Liver (tissue), 9 donors: ENCODE results near the gene HS1BP3. TPM values are rescaled to one million over a fixed set of nuclear protein-coding genes. Genes with fewer than 3 reads are reported as not detected.

ENCODE experiments used
- DNase-seq: peaks from one replicate; pipeline ENCODE4 v3.0.0-alpha.2; 2017; ENCODE audit warnings: low spot score
- H3K27ac ChIP-seq, 2 donors: one replicate each; pipeline ENCODE4 v1.7.0; 2013; ENCODE audit warnings: inconsistent platforms in 2 of 2, low read length in 2 of 2, control low read depth in 1 of 2, low read depth in 1 of 2, mild to moderate bottlenecking in 1 of 2
- H3K27me3 ChIP-seq, 4 donors: one replicate each; pipeline versions ENCODE4 v1.6.1 to v1.7.0; 2013; ENCODE audit warnings: low read length in 3 of 4, inconsistent platforms in 1 of 4, mild to moderate bottlenecking in 1 of 4, moderate library complexity in 1 of 4; ENCODE audit not compliant: control insufficient read depth in 4 of 4, insufficient read depth in 4 of 4
- H3K36me3 ChIP-seq, 4 donors: one replicate each; pipeline versions ENCODE4 v1.6.1 to v1.7.0; 2013; ENCODE audit warnings: low read length in 3 of 4, mild to moderate bottlenecking in 3 of 4, low read depth in 1 of 4, moderate library complexity in 1 of 4; ENCODE audit not compliant: control insufficient read depth in 4 of 4, insufficient read depth in 3 of 4
- H3K4me1 ChIP-seq, 4 donors: one replicate each; pipeline versions ENCODE4 v1.6.1 to v1.7.0; 2013; ENCODE audit warnings: low read length in 3 of 4, mild to moderate bottlenecking in 3 of 4, moderate library complexity in 1 of 4; ENCODE audit not compliant: control insufficient read depth in 4 of 4, insufficient read depth in 4 of 4
- H3K4me3 ChIP-seq, 3 donors: one replicate each; pipeline versions ENCODE4 v1.6.1 to v1.7.0; 2013; ENCODE audit warnings: low read length in 3 of 3, control low read depth in 1 of 3, low read depth in 1 of 3, mild to moderate bottlenecking in 1 of 3
- H3K9ac ChIP-seq, 2 donors: one replicate each; pipeline ENCODE4 v1.7.0; 2013; ENCODE audit warnings: low read length in 2 of 2, mild to moderate bottlenecking in 2 of 2, moderate library complexity in 2 of 2, control low read depth in 1 of 2, low read depth in 1 of 2
- H3K9me3 ChIP-seq, 4 donors: one replicate each; pipeline versions ENCODE4 v1.6.1 to v1.7.0; 2013; ENCODE audit warnings: low read length in 3 of 4; ENCODE audit not compliant: control insufficient read depth in 4 of 4
- EGR1 ChIP-seq, 2 donors: IDR thresholded peaks; 2 replicates each; pipeline ENCODE4 v1.6.1; 2016 to 2018; ENCODE audit warnings: antibody characterized with exemption in 2 of 2, low read depth in 2 of 2
- FOXA2 ChIP-seq: IDR thresholded peaks from 2 replicates; pipeline ENCODE4 v1.6.1; 2016; ENCODE audit warnings: antibody characterized with exemption
- HNF4A ChIP-seq, 2 donors: conservative IDR thresholded peaks; 2 replicates each; pipeline ENCODE4 v1.6.1; 2016; ENCODE audit warnings: antibody characterized with exemption in 2 of 2, mild to moderate bottlenecking in 2 of 2
- HNF4G ChIP-seq: IDR thresholded peaks from 2 replicates; pipeline ENCODE4 v1.6.1; 2016; ENCODE audit warnings: antibody characterized with exemption
- JUND ChIP-seq, 2 donors: IDR thresholded peaks; 2 replicates each; pipeline ENCODE4 v1.6.1; 2016; ENCODE audit warnings: antibody characterized with exemption in 2 of 2
- NR2F2 ChIP-seq: IDR thresholded peaks from 2 replicates; pipeline ENCODE4 v1.6.1; 2016; ENCODE audit warnings: antibody characterized with exemption
- RAD21 ChIP-seq, 2 donors: IDR thresholded peaks; 2 replicates each; pipeline ENCODE4 v1.6.1; 2016; ENCODE audit warnings: antibody characterized with exemption in 2 of 2, mild to moderate bottlenecking in 2 of 2
- TAF1 ChIP-seq: conservative IDR thresholded peaks from 2 replicates; pipeline ENCODE4 v1.6.1; 2016; ENCODE audit warnings: antibody characterized with exemption, mild to moderate bottlenecking
- YY1 ChIP-seq: IDR thresholded peaks from 2 replicates; pipeline ENCODE4 v1.6.1; 2016; ENCODE audit warnings: antibody characterized with exemption, mild to moderate bottlenecking
- WGBS: extraction: QIAGEN DNeasy Blood & Tissue Kit; methylation state at CpG from one replicate; pipeline ENCODE4 v1.1.7; 2013; 5-methylcytosine and 5-hydroxymethylcytosine counted together
- polyA plus RNA-seq, 2 donors: library from polyadenylated mRNA; stranded (reverse) in 1 of 2; unstranded in 1 of 2; fragments of 200-250 nt in 1 of 2; fragments of >200 nt in 1 of 2; fragmentation: Nextera tagmentation in 1 of 2; extraction: Ambion mirVana in 1 of 2; gene quantifications; one replicate each; pipeline versions ENCODE4 v1.2.1 to v1.2.3, GENCODE V29; 2013 to 2015
- total RNA-seq, 2 donors: library from RNA; depleted of rRNA; stranded (reverse); fragments of >200 nt; gene quantifications; one replicate each; pipeline ENCODE4 v1.2.3, GENCODE V29; 2014
- TF ChIP-seq, protein P1 (sequence below): fragments of 150-350 bp; IDR thresholded peaks from 2 replicates; pipeline ENCODE4 v1.5.1; 2017; ENCODE audit warnings: improper control_type of control experiment, low read depth, low read length; ENCODE audit not compliant: missing input control
- TF ChIP-seq, protein P2 (sequence below): IDR thresholded peaks from 2 replicates; pipeline ENCODE4 v1.6.1; 2016; ENCODE audit warnings: antibody characterized with exemption, mild to moderate bottlenecking
- TF ChIP-seq, protein P3 (sequence below): IDR thresholded peaks from 2 replicates; pipeline ENCODE4 v1.6.1; 2016; ENCODE audit warnings: antibody characterized with exemption
- donor health status: healthy.
- donor health status: healthy.
- donor health status: healthy.
- donor health status: healthy.
- donor health status: healthy.

Gene HS1BP3
- total and polyA plus RNA-seq, 4 donors = 7.7 to 15.4 (median 10.9) TPM

DNA sequence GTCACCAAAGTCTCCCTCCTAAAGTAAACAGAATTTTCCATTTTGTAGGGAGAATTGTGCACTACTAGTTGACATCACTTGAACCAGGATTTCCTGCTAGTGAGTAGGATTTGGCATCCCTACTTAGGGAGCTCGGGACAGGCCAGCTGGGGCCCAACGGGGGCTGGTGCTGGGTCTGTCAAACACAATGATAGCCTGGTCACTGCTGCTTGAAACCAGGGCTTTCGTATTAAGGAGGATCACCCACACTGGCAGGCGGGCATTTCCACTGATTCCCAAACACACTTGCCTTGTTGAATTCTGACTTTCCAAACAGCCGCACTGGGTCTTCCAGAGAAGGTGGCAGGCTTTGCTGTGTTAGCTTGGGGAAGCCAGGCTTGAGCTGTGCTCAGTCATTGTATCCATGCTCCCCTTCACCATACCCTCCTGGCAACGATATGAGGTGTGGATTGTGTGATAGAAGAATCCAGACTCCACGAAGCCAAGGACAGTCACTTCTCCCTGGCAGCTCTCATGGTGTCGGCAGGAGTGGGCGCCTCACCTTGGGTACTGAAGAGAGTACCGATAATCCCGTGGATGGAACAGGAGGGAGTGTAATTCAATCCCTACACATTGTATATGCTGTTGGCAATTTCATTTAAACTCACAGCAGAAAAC, 23.5 kb upstream of the HS1BP3 start:
- no peak for DNase-seq
- 85% methylated on average over 11 of the region's 11 CpGs for WGBS
- Histone ChIP-seq H3K9ac (no peak overlapping the region), H3K27me3 (no peaks in the 10 kb centered on the region), H3K9me3 (no peaks in the 10 kb centered on the region), H3K36me3 (peaks cover 3% of the 10 kb centered on the region in 4 donors), H3K4me3 (no peak overlapping the region), H3K27ac (peak overlapping the region; percentile 78 to 87), H3K4me1 (peaks cover 21 to 41% (median 28%) of the 10 kb centered on the region in 4 donors)
- TF ChIP-seq RAD21 (IDR thresholded peaks at IDR 0.05) (no peak), HNF4G (no peak), FOXA2 (no peak), TAF1 (no peak), EGR1 (IDR thresholded peaks at IDR 0.05; ENCODE audit: low read depth in 2 of 2) (no peak)
- TF ChIP-seq, protein P1, sequence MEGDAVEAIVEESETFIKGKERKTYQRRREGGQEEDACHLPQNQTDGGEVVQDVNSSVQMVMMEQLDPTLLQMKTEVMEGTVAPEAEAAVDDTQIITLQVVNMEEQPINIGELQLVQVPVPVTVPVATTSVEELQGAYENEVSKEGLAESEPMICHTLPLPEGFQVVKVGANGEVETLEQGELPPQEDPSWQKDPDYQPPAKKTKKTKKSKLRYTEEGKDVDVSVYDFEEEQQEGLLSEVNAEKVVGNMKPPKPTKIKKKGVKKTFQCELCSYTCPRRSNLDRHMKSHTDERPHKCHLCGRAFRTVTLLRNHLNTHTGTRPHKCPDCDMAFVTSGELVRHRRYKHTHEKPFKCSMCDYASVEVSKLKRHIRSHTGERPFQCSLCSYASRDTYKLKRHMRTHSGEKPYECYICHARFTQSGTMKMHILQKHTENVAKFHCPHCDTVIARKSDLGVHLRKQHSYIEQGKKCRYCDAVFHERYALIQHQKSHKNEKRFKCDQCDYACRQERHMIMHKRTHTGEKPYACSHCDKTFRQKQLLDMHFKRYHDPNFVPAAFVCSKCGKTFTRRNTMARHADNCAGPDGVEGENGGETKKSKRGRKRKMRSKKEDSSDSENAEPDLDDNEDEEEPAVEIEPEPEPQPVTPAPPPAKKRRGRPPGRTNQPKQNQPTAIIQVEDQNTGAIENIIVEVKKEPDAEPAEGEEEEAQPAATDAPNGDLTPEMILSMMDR = no peak

DNA sequence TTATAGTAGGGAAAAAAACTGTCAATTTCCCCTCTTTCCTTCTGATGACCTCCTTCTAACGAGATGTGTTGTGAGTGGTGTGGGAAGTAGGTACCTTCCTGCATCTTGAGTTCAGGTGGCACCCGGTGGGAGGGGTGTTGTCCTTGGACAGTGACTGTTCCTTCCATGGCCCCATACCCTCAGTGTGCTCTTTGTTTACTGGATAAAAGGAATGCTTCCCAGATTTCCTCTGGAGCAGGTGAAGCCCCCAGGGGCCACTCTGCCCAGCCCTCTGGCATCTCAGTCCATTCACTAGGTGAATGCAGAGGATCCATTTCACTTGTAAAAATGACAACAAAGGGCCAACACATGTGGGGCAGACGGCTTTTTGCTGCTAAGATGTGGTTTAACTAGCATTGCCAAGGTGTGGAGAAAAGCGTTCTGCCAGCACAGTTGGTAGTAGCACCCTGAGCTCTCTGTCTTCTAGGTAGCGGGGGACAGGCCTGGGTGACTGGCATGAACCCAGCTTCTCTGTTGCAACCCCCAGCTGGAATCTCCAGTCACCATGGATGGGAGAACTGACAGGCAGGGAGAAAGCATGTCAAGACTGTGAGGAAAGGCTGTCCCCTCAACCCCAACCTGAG, 22.9 kb upstream of the HS1BP3 start:
- no peak for DNase-seq
- WGBS = 90% methylated on average over 5 of the region's 5 CpGs
- H3K4me1 ChIP-seq = peaks cover 21 to 41% (median 29%) of the 10 kb centered on the region in 4 donors
- no peaks in the 10 kb centered on the region for H3K27me3 ChIP-seq
- no peak overlapping the region for H3K9ac ChIP-seq
- TF ChIP-seq, protein P2, sequence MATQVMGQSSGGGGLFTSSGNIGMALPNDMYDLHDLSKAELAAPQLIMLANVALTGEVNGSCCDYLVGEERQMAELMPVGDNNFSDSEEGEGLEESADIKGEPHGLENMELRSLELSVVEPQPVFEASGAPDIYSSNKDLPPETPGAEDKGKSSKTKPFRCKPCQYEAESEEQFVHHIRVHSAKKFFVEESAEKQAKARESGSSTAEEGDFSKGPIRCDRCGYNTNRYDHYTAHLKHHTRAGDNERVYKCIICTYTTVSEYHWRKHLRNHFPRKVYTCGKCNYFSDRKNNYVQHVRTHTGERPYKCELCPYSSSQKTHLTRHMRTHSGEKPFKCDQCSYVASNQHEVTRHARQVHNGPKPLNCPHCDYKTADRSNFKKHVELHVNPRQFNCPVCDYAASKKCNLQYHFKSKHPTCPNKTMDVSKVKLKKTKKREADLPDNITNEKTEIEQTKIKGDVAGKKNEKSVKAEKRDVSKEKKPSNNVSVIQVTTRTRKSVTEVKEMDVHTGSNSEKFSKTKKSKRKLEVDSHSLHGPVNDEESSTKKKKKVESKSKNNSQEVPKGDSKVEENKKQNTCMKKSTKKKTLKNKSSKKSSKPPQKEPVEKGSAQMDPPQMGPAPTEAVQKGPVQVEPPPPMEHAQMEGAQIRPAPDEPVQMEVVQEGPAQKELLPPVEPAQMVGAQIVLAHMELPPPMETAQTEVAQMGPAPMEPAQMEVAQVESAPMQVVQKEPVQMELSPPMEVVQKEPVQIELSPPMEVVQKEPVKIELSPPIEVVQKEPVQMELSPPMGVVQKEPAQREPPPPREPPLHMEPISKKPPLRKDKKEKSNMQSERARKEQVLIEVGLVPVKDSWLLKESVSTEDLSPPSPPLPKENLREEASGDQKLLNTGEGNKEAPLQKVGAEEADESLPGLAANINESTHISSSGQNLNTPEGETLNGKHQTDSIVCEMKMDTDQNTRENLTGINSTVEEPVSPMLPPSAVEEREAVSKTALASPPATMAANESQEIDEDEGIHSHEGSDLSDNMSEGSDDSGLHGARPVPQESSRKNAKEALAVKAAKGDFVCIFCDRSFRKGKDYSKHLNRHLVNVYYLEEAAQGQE = no peak
- TF ChIP-seq, protein P3, sequence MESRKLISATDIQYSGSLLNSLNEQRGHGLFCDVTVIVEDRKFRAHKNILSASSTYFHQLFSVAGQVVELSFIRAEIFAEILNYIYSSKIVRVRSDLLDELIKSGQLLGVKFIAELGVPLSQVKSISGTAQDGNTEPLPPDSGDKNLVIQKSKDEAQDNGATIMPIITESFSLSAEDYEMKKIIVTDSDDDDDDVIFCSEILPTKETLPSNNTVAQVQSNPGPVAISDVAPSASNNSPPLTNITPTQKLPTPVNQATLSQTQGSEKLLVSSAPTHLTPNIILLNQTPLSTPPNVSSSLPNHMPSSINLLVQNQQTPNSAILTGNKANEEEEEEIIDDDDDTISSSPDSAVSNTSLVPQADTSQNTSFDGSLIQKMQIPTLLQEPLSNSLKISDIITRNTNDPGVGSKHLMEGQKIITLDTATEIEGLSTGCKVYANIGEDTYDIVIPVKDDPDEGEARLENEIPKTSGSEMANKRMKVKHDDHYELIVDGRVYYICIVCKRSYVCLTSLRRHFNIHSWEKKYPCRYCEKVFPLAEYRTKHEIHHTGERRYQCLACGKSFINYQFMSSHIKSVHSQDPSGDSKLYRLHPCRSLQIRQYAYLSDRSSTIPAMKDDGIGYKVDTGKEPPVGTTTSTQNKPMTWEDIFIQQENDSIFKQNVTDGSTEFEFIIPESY = no peak
- TF ChIP-seq YY1 (no peak), TAF1 (no peak), JUND (IDR thresholded peaks at IDR 0.05) (no peak), NR2F2 (no peak), FOXA2 (no peak), HNF4A (conservative IDR thresholded peaks at IDR 0.05) (no peak)
- H3K27ac ChIP-seq = peak overlapping the region; percentile 16 to 78
- H3K4me3 ChIP-seq = no peak overlapping the region
- no peaks in the 10 kb centered on the region for H3K9me3 ChIP-seq
- peaks cover 3% of the 10 kb centered on the region in 4 donors for H3K36me3 ChIP-seq
